ENCODE results near the gene HOXC5.
A peak's percentile ranks its signal among the peaks of the same experiment; 100 is the strongest.

Gene HOXC5

DNA sequence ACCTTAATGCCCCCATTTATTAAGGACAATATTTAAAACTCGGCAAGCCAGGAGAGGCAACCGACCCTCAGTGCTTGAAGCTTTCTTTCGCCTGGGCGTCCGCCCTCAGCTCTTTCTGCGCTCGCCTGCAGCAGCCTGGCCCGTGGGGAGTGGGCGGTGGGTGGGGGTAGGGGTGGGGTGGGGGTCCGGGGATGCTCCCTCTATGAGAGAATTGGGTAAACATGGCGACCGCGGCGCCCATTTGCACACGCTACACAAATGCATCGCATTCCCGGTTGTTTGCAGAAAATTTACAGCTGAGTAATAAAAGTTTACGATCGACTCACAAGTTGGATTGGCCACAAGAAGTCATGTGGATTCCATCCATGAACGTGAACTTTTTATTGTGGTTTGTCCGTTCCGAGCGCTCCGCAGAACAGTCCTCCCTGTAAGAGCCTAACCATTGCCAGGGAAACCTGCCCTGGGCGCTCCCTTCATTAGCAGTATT, 16.3 kb upstream of the HOXC5 start:
- TF ChIP-seq FOXP2 (optimal IDR thresholded peaks at IDR 0.05; ENCODE audit: borderline replicate concordance, extremely low read depth, extremely low read length, insufficient read depth) (no peak), TAF1 (IDR thresholded peaks at IDR 0.05; ENCODE audit: borderline replicate concordance, insufficient read depth, low read length) (no peak), SIN3A (IDR thresholded peaks at IDR 0.05; ENCODE audit: borderline replicate concordance, insufficient read depth, low read length) (no peak), POLR2AphosphoS5 (IDR thresholded peaks at IDR 0.05; ENCODE audit: low read depth, low read length) (no peak)
- TF ChIP-seq, protein P1, sequence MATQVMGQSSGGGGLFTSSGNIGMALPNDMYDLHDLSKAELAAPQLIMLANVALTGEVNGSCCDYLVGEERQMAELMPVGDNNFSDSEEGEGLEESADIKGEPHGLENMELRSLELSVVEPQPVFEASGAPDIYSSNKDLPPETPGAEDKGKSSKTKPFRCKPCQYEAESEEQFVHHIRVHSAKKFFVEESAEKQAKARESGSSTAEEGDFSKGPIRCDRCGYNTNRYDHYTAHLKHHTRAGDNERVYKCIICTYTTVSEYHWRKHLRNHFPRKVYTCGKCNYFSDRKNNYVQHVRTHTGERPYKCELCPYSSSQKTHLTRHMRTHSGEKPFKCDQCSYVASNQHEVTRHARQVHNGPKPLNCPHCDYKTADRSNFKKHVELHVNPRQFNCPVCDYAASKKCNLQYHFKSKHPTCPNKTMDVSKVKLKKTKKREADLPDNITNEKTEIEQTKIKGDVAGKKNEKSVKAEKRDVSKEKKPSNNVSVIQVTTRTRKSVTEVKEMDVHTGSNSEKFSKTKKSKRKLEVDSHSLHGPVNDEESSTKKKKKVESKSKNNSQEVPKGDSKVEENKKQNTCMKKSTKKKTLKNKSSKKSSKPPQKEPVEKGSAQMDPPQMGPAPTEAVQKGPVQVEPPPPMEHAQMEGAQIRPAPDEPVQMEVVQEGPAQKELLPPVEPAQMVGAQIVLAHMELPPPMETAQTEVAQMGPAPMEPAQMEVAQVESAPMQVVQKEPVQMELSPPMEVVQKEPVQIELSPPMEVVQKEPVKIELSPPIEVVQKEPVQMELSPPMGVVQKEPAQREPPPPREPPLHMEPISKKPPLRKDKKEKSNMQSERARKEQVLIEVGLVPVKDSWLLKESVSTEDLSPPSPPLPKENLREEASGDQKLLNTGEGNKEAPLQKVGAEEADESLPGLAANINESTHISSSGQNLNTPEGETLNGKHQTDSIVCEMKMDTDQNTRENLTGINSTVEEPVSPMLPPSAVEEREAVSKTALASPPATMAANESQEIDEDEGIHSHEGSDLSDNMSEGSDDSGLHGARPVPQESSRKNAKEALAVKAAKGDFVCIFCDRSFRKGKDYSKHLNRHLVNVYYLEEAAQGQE (IDR thresholded peaks at IDR 0.05; ENCODE audit: insufficient read depth in 1 of 2, low read depth in 2 of 2, low read length in 2 of 2) = no peak

DNA sequence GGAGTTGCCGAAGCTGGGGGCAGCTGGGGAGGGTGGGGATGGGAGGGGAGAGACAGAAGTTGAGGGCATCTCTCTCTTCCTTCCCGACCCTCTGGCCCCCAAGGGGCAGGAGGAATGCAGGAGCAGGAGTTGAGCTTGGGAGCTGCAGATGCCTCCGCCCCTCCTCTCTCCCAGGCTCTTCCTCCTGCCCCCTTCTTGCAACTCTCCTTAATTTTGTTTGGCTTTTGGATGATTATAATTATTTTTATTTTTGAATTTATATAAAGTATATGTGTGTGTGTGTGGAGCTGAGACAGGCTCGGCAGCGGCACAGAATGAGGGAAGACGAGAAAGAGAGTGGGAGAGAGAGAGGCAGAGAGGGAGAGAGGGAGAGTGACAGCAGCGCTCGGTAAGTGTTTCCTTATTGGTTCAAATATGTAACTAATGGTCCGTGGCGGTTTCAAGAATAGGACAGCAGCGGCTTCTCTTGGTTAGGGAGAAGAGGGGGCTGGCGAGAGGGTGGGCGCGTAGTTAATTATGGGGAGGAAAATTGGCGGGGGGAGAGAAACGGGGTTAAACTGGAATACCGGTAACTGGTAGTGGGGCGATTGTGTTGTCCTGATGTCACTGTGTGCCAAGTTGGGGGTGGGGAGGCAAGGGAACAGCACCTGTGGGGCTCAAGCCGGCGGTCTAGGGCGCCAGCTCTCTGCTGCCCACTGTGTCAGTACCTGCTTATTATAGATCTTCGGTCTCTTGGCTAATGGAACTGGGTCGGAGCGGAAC, 15.6 kb upstream of the HOXC5 start:
- TF ChIP-seq FOXP2 (optimal IDR thresholded peaks at IDR 0.05; ENCODE audit: borderline replicate concordance, extremely low read depth, extremely low read length, insufficient read depth) = no peak
- TF ChIP-seq, protein P1 (IDR thresholded peaks at IDR 0.05; ENCODE audit: insufficient read depth in 1 of 2, low read depth in 2 of 2, low read length in 2 of 2) = no peak
- TF ChIP-seq TAF1 (IDR thresholded peaks at IDR 0.05; ENCODE audit: borderline replicate concordance, insufficient read depth, low read length) = no peak
- TF ChIP-seq POLR2AphosphoS5 (IDR thresholded peaks at IDR 0.05; ENCODE audit: low read depth, low read length) = no peak
- no peak for TF ChIP-seq SIN3A (IDR thresholded peaks at IDR 0.05; ENCODE audit: borderline replicate concordance, insufficient read depth, low read length)

DNA sequence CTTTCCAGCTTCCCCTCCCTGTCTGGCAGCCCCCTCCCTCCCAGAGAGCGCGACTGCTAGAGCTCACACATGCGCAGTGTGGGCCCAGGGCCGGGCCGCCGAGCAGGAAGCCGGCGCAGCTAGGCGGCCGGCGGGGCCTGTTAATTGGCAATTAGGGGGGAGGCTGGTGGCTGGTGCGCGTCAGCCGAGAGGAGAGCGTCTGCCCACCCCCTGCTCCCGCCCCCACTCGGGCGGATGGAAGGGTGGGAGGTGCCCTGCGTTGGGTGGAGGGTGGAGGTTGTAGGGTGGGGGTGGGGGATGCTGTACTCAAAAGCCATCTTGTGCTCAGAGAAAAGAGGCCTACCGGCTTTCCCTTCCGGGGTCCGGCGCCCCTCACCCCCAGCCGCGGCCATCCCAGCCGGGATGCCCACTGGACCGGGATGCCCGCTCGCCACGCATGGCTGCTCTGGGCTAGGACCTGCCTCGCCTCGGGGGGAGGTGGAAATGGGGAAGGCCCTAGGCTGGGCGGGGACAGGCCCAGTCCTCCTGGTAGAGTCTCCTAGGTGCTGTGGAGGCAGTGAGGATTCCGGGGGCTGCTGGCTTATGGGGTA, 14.9 kb upstream of the HOXC5 start:
- TF ChIP-seq TAF1 (IDR thresholded peaks at IDR 0.05; ENCODE audit: borderline replicate concordance, insufficient read depth, low read length) (no peak), FOXP2 (optimal IDR thresholded peaks at IDR 0.05; ENCODE audit: borderline replicate concordance, extremely low read depth, extremely low read length, insufficient read depth) (peak; percentile 69), SIN3A (IDR thresholded peaks at IDR 0.05; ENCODE audit: borderline replicate concordance, insufficient read depth, low read length) (no peak), POLR2AphosphoS5 (IDR thresholded peaks at IDR 0.05; ENCODE audit: low read depth, low read length) (peak; percentile 48; the same call in 1 of the 2 replicates)
- TF ChIP-seq, protein P1 (IDR thresholded peaks at IDR 0.05; ENCODE audit: insufficient read depth in 1 of 2, low read depth in 2 of 2, low read length in 2 of 2) = no peak

DNA sequence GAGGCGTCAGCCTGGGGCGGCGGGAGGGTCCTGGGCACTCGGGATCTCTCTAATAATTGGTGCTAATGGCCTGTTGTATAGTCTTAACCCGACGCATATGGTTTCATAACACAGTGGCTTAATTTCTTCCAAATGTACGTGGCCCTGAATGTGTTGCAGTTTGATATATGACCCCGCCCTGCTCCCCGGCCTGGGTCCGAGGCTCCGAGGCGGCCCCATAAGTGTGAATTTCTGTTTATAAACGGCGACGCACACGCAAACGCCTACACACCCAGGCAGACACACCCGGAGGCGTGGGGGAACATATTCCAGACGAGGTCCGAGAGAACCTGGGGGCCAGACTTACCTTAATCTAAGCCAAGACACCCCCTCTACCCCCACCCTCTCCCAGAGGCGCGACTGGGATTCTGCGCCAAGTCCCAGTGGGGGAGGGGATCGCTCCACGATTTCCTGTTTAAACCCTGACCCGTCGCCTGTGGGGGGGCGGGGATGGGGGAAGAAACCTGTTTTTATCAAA, 14.3 kb upstream of the HOXC5 start:
- no peak for TF ChIP-seq SIN3A (IDR thresholded peaks at IDR 0.05; ENCODE audit: borderline replicate concordance, insufficient read depth, low read length)
- TF ChIP-seq POLR2AphosphoS5 (IDR thresholded peaks at IDR 0.05; ENCODE audit: low read depth, low read length) = no peak
- TF ChIP-seq FOXP2 (optimal IDR thresholded peaks at IDR 0.05; ENCODE audit: borderline replicate concordance, extremely low read depth, extremely low read length, insufficient read depth) = no peak
- TF ChIP-seq, protein P1 (IDR thresholded peaks at IDR 0.05; ENCODE audit: insufficient read depth in 1 of 2, low read depth in 2 of 2, low read length in 2 of 2) = no peak
- no peak for TF ChIP-seq TAF1 (IDR thresholded peaks at IDR 0.05; ENCODE audit: borderline replicate concordance, insufficient read depth, low read length)
